ENCODE results near the gene GJC2. TPM values are rescaled to one million over a fixed set of nuclear protein-coding genes. Genes with fewer than 3 reads are reported as not detected.

GJC2 gene
- total and polyA plus RNA-seq, 2 donors (not counting 1 experiment from before 2014, with no cell fraction given) = 0.16 to 0.30 TPM

GRCh38 chr1:228108742-228109072 is 41.0 kb upstream of the GJC2 start:
- Mint-ChIP-seq H3K4me1 (peaks cover 31% of the 10 kb centered on the region), H3K27ac (peak overlapping the region; percentile 87), H3K4me3 (peak overlapping the region; percentile 92), H3K9me3 (ENCODE audit: insufficient read depth) (no peaks in the 10 kb centered on the region), H3K27me3 (no peaks in the 10 kb centered on the region)
- no peaks in the 10 kb centered on the region for H3K27me3 ChIP-seq (replicated peaks in 1 of 4; ENCODE audit: control extremely low read depth in 1 of 4, control insufficient read depth in 3 of 4, insufficient read depth in 4 of 4, low read length in 3 of 4)
- H3K27ac ChIP-seq (ENCODE audit: low read length in 2 of 2) = peak overlapping the region; percentile 71 to 95
- peaks cover 34% of the 10 kb centered on the region for H3K79me2 ChIP-seq (ENCODE audit: control insufficient read depth, insufficient read depth, low read length)
- intact Hi-C loops (cut with micrococcal nuclease) = loop anchor here (1.0 to 10.0 kb wide), 7 partner anchors 26 to 1396 kb away; partner anchors contain the start of genes ARF1, GUK1, IBA57 and NUP133
- POLR2A ChIA-PET = interaction anchor here (0.6 to 1.2 kb wide), 2 partner anchors 53 to 57 kb away, joined by 6 to 13 read pairs; partner anchors contain the start of gene IBA57
- no peaks in the 10 kb centered on the region for H4K20me1 ChIP-seq (ENCODE audit: control insufficient read depth, insufficient read depth, low read length, poor library complexity, severe bottlenecking)
- H3K9me3 ChIP-seq (ENCODE audit: control extremely low read depth in 1 of 3, control insufficient read depth in 2 of 3, insufficient read depth in 1 of 3, low read length in 2 of 3) = no peaks in the 10 kb centered on the region
- H3K4me1 ChIP-seq (ENCODE audit: control insufficient read depth in 2 of 2, insufficient read depth in 2 of 2, low read length in 2 of 2) = peaks cover 23 to 32% of the 10 kb centered on the region in 2 donors
- TF ChIP-seq EZH2 (IDR thresholded peaks at IDR 0.05; ENCODE audit: borderline replicate concordance, insufficient read depth, low read depth, low read length, poor library complexity, severe bottlenecking) (no peak), CTCF (IDR thresholded peaks at IDR 0.05) (no peak)
- H3K4me2 ChIP-seq (replicated peaks; ENCODE audit: low read depth, low read length, poor library complexity, severe bottlenecking) = peak overlapping the region; percentile 96
- DNase-seq = no peak
- peak overlapping the region; percentile 60 to 97 (median 95) for H3K4me3 ChIP-seq (ENCODE audit: control extremely low read depth in 1 of 5, extremely low read depth in 1 of 5, insufficient read depth in 1 of 5, low read depth in 2 of 5, low read length in 4 of 5)
- H3K9ac ChIP-seq (ENCODE audit: low read length) = peak overlapping the region; percentile 85
- 7% methylated on average over 8 of the region's 8 CpGs for WGBS (ENCODE audit: insufficient coverage)
- CTCF ChIA-PET = interaction anchor here (0.7 kb wide), 1 partner anchor 14 kb away, joined by 3 read pairs; no protein-coding TSS in a partner anchor
- peak overlapping the region; percentile 80 for H2AFZ ChIP-seq (ENCODE audit: insufficient read depth, low read depth, low read length, poor library complexity, severe bottlenecking)
- ATAC-seq (ENCODE audit: low read depth) = no peak
- H3K36me3 ChIP-seq (replicated peaks in 1 of 2; ENCODE audit: control extremely low read depth in 1 of 2, control insufficient read depth in 1 of 2, extremely low read depth in 1 of 2, insufficient read depth in 2 of 2, low read length in 1 of 2) = peaks cover 0 to 17% of the 10 kb centered on the region in 2 experiments
